Subcutaneous abdominal adipose tissue (tissue), 5 donors: ENCODE data around the gene PSMD9.

Experiments
- H3K27ac ChIP-seq: one replicate; pipeline ENCODE4 v1.7.0; 2013; ENCODE audit warnings: low read depth, mild to moderate bottlenecking, inconsistent platforms, low read length, moderate library complexity
- H3K27me3 ChIP-seq, 5 donors: one replicate each; pipeline ENCODE4 v1.7.0; 2013; ENCODE audit warnings: low read length in 5 of 5, inconsistent platforms in 1 of 5; ENCODE audit not compliant: control insufficient read depth in 5 of 5, insufficient read depth in 4 of 5
- H3K36me3 ChIP-seq, 5 donors: one replicate each; pipeline ENCODE4 v1.7.0; 2013; ENCODE audit warnings: low read length in 5 of 5; ENCODE audit not compliant: control insufficient read depth in 5 of 5, insufficient read depth in 5 of 5
- H3K4me1 ChIP-seq, 5 donors: one replicate each; pipeline ENCODE4 v1.7.0; 2013; ENCODE audit warnings: low read length in 5 of 5, mild to moderate bottlenecking in 3 of 5, moderate library complexity in 1 of 5; ENCODE audit not compliant: control insufficient read depth in 5 of 5, insufficient read depth in 5 of 5
- H3K4me3 ChIP-seq, 5 donors: one replicate each; pipeline ENCODE4 v1.7.0; 2013; ENCODE audit warnings: low read length in 5 of 5, low read depth in 1 of 5
- H3K9ac ChIP-seq, 5 donors: one replicate each; pipeline ENCODE4 v1.7.0; 2013; ENCODE audit warnings: low read length in 5 of 5, mild to moderate bottlenecking in 4 of 5, moderate library complexity in 3 of 5
- H3K9me3 ChIP-seq, 5 donors: one replicate each; pipeline ENCODE4 v1.7.0; 2013; ENCODE audit warnings: low read length in 5 of 5; ENCODE audit not compliant: control insufficient read depth in 5 of 5
- donor health status: healthy.
- donor health status: healthy.
- donor health status: healthy.
- donor health status: healthy.
- donor health status: healthy.

Gene PSMD9

DNA sequence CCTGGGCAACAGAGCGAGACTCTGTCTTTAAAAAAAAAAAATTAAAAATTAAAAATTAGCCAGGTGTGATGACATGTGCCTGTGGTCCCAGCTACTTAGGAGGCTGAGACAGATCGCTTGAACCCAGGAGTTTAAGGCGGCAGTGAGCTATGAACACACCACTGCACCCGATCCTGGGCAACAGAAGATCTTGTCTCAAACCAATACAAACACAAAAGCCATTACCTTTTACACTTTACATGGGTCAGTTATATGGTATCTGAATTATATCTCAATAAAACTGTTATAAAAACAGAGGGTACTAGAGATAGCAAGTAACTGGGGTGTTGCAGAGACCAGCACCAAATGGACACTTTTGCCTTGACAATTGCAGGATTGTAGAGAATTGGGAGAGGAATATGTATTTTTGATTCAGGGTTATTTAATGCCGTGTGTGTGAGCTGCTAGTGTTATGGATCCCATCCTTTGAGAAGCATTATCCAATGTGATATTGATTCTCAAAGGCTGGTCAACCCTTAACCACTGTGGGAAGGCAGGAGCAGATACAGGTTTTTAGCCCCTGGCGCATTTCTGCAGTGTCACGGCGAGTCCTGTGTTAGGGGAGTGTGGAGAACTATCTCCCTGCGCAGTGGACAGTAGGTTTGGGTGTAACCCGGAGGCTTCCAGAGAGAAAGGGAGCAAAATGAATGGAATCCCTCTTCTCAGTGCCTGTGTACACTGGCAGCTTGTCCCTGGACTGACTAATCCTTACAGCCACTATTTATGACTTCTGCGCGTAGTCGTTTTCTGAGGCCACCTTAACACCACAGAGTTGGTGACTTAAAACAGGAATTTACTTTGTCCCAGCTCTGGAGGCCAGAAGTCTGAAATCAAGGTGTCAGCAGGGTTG is 4.3 kb downstream of the PSMD9 start:
- H3K9me3 ChIP-seq: no peaks in the 10 kb centered on the region
- no peak overlapping the region for H3K27ac ChIP-seq
- H3K36me3 ChIP-seq: peaks cover 0 to 38% (median 23%) of the 10 kb centered on the region in 5 donors
- no peaks in the 10 kb centered on the region for H3K27me3 ChIP-seq
- H3K4me1 ChIP-seq: peaks cover 3 to 39% (median 29%) of the 10 kb centered on the region in 5 donors
- H3K9ac ChIP-seq: no peak overlapping the region
- no peak overlapping the region for H3K4me3 ChIP-seq

GRCh38 chr12:121893961-121894460 is 5.4 kb downstream of the PSMD9 start:
- Histone ChIP-seq H3K27me3 (no peaks in the 10 kb centered on the region), H3K4me3 (no peak overlapping the region), H3K9me3 (no peaks in the 10 kb centered on the region), H3K36me3 (peaks cover 0 to 47% (median 24%) of the 10 kb centered on the region in 5 donors), H3K27ac (no peak overlapping the region), H3K9ac (peak overlapping the region in 1 of 5 donors; percentile 29), H3K4me1 (peaks cover 3 to 38% (median 28%) of the 10 kb centered on the region in 5 donors)

DNA sequence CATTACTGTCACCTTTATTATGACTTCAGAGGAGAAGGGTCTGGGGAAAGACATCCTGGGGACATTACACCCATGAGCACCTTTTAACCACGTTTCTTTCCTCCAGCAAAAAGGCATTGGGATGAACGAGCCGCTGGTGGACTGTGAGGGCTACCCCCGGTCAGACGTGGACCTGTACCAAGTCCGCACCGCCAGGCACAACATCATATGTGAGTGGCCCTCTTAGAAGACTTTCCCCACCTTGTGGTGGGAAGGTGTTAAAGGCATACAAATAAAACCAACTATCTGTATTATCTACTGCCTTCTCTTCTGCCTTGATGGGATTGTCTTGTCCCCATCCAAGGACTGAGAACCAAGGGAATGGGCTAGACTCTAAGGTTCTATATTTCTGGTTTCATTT is 6.0 kb downstream of the PSMD9 start:
- peaks cover 0 to 32% (median 22%) of the 10 kb centered on the region in 5 donors for H3K4me1 ChIP-seq
- H3K27ac ChIP-seq: no peak overlapping the region
- H3K27me3 ChIP-seq: no peaks in the 10 kb centered on the region
- no peak overlapping the region for H3K4me3 ChIP-seq
- H3K9ac ChIP-seq: no peak overlapping the region
- peaks cover 0 to 53% (median 30%) of the 10 kb centered on the region in 5 donors for H3K36me3 ChIP-seq
- H3K9me3 ChIP-seq: no peaks in the 10 kb centered on the region

- Histone ChIP-seq H3K27ac (no peak overlapping the region), H3K36me3 (peaks cover 0 to 84% (median 59%) of the 10 kb centered on the region in 5 donors), H3K4me1 (peaks cover 0 to 18% (median 8%) of the 10 kb centered on the region in 5 donors), H3K27me3 (no peaks in the 10 kb centered on the region), H3K4me3 (no peak overlapping the region), H3K9me3 (no peaks in the 10 kb centered on the region), H3K9ac (no peak overlapping the region)
These were observed 9.7 kb downstream of the PSMD9 start for GRCh38 chr12:121898287-121898686.

DNA sequence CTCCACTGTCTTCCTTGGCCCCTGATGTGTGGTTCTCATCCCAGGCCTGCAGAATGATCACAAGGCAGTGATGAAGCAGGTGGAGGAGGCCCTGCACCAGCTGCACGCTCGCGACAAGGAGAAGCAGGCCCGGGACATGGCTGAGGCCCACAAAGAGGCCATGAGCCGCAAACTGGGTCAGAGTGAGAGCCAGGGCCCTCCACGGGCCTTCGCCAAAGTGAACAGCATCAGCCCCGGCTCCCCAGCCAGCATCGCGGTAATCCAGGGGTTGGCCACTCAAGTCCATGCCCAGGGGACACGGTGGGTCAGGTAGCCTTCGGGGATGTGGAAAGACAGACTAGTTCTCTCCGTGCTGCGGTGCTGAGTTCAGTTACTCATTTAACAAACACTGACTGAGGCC is 11.0 kb downstream of the PSMD9 start:
- no peak overlapping the region for H3K9ac ChIP-seq
- H3K36me3 ChIP-seq: peaks cover 0 to 86% (median 63%) of the 10 kb centered on the region in 5 donors
- no peaks in the 10 kb centered on the region for H3K27me3 ChIP-seq
- H3K4me3 ChIP-seq: no peak overlapping the region
- H3K4me1 ChIP-seq: peaks cover 0 to 7% (median 6%) of the 10 kb centered on the region in 5 donors
- no peaks in the 10 kb centered on the region for H3K9me3 ChIP-seq
- no peak overlapping the region for H3K27ac ChIP-seq

DNA sequence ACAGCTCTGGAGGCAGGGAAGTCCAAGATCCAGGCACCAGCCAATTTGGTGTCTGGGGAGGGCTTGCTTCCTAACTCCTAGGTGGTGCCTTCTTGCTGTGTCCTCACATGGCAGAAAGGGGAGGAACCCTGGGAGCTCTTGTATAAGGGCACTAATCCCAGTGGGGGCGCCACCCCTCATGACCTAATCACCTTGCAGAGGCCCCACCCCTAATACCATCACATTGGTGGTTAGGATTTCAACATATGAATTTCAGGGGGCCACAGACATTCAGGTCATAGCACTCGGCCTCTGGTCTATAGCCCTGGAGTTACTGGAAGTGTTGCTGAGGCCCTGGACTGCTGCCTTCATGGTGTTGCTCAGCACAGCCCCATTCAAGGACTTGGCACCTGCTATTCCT is 14.6 kb downstream of the PSMD9 start:
- no peak overlapping the region for H3K27ac ChIP-seq
- H3K9me3 ChIP-seq: no peaks in the 10 kb centered on the region
- no peak overlapping the region for H3K4me3 ChIP-seq
- peaks cover 0 to 3% (median 1%) of the 10 kb centered on the region in 5 donors for H3K4me1 ChIP-seq
- H3K27me3 ChIP-seq: no peaks in the 10 kb centered on the region
- H3K9ac ChIP-seq: no peak overlapping the region
- peaks cover 3 to 80% (median 64%) of the 10 kb centered on the region in 5 donors for H3K36me3 ChIP-seq

DNA sequence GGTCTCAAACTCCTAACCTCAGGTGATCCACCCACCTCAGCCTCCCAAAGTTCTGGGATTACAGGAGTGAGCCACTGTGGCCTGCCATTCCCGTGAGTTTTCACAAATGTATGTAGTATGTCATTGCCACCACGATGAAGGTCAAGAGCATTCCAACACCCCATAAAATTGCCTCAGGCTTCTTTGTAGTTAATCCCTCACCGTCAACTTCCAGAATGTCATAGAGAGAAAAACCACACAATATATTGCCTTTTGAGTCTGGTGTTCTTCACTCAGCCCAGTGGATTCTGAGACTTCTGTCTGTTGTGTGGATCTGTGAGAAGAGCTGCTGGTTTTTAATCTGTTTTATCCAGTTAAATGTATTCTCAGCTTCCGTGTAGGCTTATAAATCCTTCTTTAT is 17.2 kb downstream of the PSMD9 start:
- no peak overlapping the region for H3K4me3 ChIP-seq
- no peaks in the 10 kb centered on the region for H3K9me3 ChIP-seq
- no peak overlapping the region for H3K9ac ChIP-seq
- H3K27me3 ChIP-seq: no peaks in the 10 kb centered on the region
- no peaks in the 10 kb centered on the region for H3K4me1 ChIP-seq
- no peak overlapping the region for H3K27ac ChIP-seq
- H3K36me3 ChIP-seq: peaks cover 7 to 78% (median 62%) of the 10 kb centered on the region in 5 donors

DNA sequence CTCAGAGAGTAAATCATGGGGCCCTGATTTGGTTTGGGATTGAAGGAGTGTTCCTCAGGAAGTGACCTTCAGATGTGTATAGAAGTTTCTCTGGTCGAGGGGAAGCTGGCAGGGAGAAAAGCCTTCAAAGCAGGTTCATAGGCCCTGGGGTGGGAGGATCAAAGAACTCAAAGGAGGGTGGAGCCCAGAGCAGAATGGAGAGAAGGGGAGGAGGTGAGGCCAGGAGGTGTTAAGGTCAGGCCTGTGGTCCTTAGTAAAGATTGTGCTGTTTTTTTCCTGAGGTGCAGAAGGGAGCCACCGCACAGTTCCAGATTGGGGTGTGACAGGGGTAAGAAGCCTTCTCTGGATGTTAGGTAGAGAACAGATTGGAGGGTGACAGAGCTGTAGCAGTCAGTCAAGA is 20.1 kb downstream of the PSMD9 start:
- no peak overlapping the region for H3K27ac ChIP-seq
- H3K9me3 ChIP-seq: no peaks in the 10 kb centered on the region
- H3K4me1 ChIP-seq: no peaks in the 10 kb centered on the region
- no peak overlapping the region for H3K4me3 ChIP-seq
- peaks cover 11 to 67% (median 52%) of the 10 kb centered on the region in 5 donors for H3K36me3 ChIP-seq
- H3K27me3 ChIP-seq: no peaks in the 10 kb centered on the region
- no peak overlapping the region for H3K9ac ChIP-seq

DNA sequence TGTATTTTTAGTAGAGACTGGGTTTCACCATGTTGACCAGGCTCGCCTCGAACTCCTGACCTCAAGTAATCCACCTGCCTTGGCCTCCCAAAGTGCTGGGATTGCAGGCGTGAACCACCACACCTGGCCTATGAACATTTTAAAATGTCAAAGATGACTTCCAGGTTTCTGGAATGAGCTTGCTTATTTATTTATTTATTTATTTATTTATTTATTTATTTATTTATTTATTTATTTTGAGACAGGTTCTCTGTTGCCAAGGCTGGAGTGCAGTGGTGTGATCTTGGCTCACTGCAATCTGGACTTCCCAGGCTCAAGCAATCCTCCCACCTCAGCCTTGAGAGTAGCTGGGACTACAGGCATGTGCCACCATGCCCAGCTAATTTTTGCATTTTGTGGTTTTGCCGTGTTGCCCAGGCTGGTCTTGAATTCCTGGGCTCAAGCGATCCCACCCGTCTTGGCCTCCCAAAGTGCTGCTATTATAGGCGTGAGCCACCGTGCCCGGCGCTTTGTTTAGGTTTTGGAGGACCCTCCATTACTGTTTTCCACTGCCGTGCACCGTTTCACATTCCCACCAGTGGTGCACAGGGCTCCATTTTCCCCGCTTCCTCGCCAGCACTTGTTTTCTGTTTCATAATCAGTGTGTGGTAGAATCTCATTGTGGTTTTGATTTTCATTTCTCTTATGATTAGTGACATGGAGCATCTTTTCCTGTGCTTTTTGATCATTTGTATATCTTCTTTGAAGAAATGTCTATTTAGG is 23.4 kb downstream of the PSMD9 start:
- no peak overlapping the region for H3K4me3 ChIP-seq
- H3K36me3 ChIP-seq: peaks cover 13 to 69% (median 58%) of the 10 kb centered on the region in 5 donors
- H3K9me3 ChIP-seq: no peaks in the 10 kb centered on the region
- H3K4me1 ChIP-seq: peaks cover 0 to 5% (median 4%) of the 10 kb centered on the region in 5 donors
- H3K9ac ChIP-seq: no peak overlapping the region
- H3K27ac ChIP-seq: no peak overlapping the region
- no peaks in the 10 kb centered on the region for H3K27me3 ChIP-seq
